SK-N-SH (cell line): ENCODE measurements around the gene GSC2. TPM values are rescaled to one million over a fixed set of nuclear protein-coding genes. Genes with fewer than 3 reads are reported as not detected.

Experiments
- CTCF ChIA-PET: fragments of 300-600, 350-600 bp; formaldehyde crosslinking; extraction: SDS; loops from one replicate; lab custom pipeline; 2021; lab: Yijun Ruan, JAX
- POLR2A ChIA-PET: fragments of 350-600 bp; sonication (Branson Sonifier 250); formaldehyde crosslinking; extraction: SDS; loops from one replicate; lab custom pipeline; 2020; ENCODE audit warnings: antibody characterized with exemption, inconsistent platforms; lab: Yijun Ruan, JAX
- DNase-seq: peaks from one replicate; pipeline ENCODE4 v3.0.0; 2012
- H2AFZ ChIP-seq: fragments of 200-600 bp; sonication (generic); 2 replicates; pipeline ENCODE4 v1.8.1; 2016; ENCODE audit warnings: antibody characterized with exemption, mild to moderate bottlenecking, low read depth
- H3F3A ChIP-seq: fragments of 200-600 bp; sonication (generic); replicated peaks from 2 replicates; pipeline ENCODE3; 2016; ENCODE audit warnings: antibody characterized with exemption, mild to moderate bottlenecking; ENCODE audit not compliant: insufficient read depth
- H3K27ac ChIP-seq, 2 experiments: fragments of 200-500 bp in 1 of 2; fragments of 200-600 bp in 1 of 2; sonication (Bioruptor generic) in 1 of 2; sonication (generic), shearing (Covaris generic) in 1 of 2; 2 replicates each; pipeline versions ENCODE4 v1.5.1 to v1.6.1; 2014 to 2016; ENCODE audit warnings: low read depth in 2 of 2, inconsistent platforms in 1 of 2, low read length in 1 of 2, mild to moderate bottlenecking in 1 of 2, mixed read lengths in 1 of 2
- H3K27me3 ChIP-seq: fragments of 200-600 bp; sonication (generic), shearing (Covaris generic); 2 replicates; pipeline ENCODE4 v1.6.1; 2016; ENCODE audit warnings: mixed run types; ENCODE audit not compliant: insufficient read depth
- H3K36me3 ChIP-seq, 2 experiments: fragments of 200-500 bp in 1 of 2; fragments of 200-600 bp in 1 of 2; sonication (Bioruptor generic) in 1 of 2; sonication (generic) in 1 of 2; replicated peaks in 1 of 2; 2 replicates each; pipeline versions ENCODE3 to v1.5.1; 2014 to 2016; ENCODE audit warnings: low read length in 1 of 2, mild to moderate bottlenecking in 1 of 2; ENCODE audit not compliant: insufficient read depth in 2 of 2, control insufficient read depth in 1 of 2
- H3K4me1 ChIP-seq, 2 experiments: fragments of 200-500 bp in 1 of 2; fragments of 200-600 bp in 1 of 2; sonication (Bioruptor generic) in 1 of 2; sonication (generic), shearing (Covaris generic) in 1 of 2; 2 replicates each; pipeline versions ENCODE4 v1.5.1 to v1.6.1; 2014 to 2016; ENCODE audit warnings: low read depth in 1 of 2, low read length in 1 of 2, mixed run types in 1 of 2; ENCODE audit not compliant: insufficient read depth in 2 of 2, control insufficient read depth in 1 of 2
- H3K4me2 ChIP-seq: fragments of 200-600 bp; sonication (generic), shearing (Covaris generic); 2 replicates; pipeline ENCODE4 v1.6.1; 2017; ENCODE audit warnings: mixed run types
- H3K4me3 ChIP-seq, 2 experiments: fragments of 200-500 bp in 1 of 2; fragments of 200-600 bp in 1 of 2; sonication (Bioruptor generic) in 1 of 2; sonication (generic), shearing (Covaris generic) in 1 of 2; 2 replicates each; pipeline versions ENCODE4 v1.5.1 to v1.8.1; 2014 to 2016; ENCODE audit warnings: low read depth in 2 of 2, inconsistent platforms in 1 of 2, low read length in 1 of 2, mild to moderate bottlenecking in 1 of 2, mixed read lengths in 1 of 2, moderate library complexity in 1 of 2
- H3K79me2 ChIP-seq: fragments of 200-600 bp; sonication (generic); 2 replicates; pipeline ENCODE4 v1.8.1; 2017; ENCODE audit warnings: mild to moderate bottlenecking; ENCODE audit not compliant: insufficient read depth
- H3K9ac ChIP-seq: fragments of 200-600 bp; sonication (generic); 2 replicates; pipeline ENCODE4 v1.6.1; 2017; ENCODE audit warnings: mixed run types
- H3K9me2 ChIP-seq: fragments of 200-600 bp; sonication (generic); 2 replicates; pipeline ENCODE4 v1.6.1; 2017; ENCODE audit warnings: mixed run types
- H3K9me3 ChIP-seq: fragments of 200-600 bp; sonication (generic); 2 replicates; pipeline ENCODE4 v1.6.1; 2017; ENCODE audit warnings: mixed run types, mild to moderate bottlenecking, moderate library complexity
- H4K20me1 ChIP-seq: fragments of 200-600 bp; sonication (generic); 2 replicates; pipeline ENCODE4 v1.6.1; 2017; ENCODE audit warnings: mild to moderate bottlenecking, mixed run types; ENCODE audit not compliant: insufficient read depth
- CTCF ChIP-seq: fragments of 200-600 bp; sonication (generic); IDR thresholded peaks from 2 replicates; pipeline ENCODE4 v1.6.1; 2017; ENCODE audit warnings: antibody characterized with exemption, mild to moderate bottlenecking, moderate library complexity
- ELF1 ChIP-seq: IDR thresholded peaks from 2 replicates; pipeline ENCODE4 v1.4.0; 2012
- EP300 ChIP-seq, 2 experiments: IDR thresholded peaks; 2 replicates each; pipeline versions ENCODE4 v1.4.0 to v1.6.1; 2012; ENCODE audit warnings: borderline replicate concordance in 1 of 2, low read depth in 1 of 2, low read length in 1 of 2
- FOXJ3 ChIP-seq: sonication (generic); formaldehyde crosslinking; IDR thresholded peaks from 2 replicates; pipeline ENCODE4 v1.5.1; 2020; ENCODE audit warnings: mild to moderate bottlenecking, missing genetic modification reagents
- GABPA ChIP-seq: IDR thresholded peaks from 2 replicates; pipeline ENCODE4 v1.4.0; 2012; ENCODE audit warnings: low read depth, mild to moderate bottlenecking
- IRF3 ChIP-seq: fragments of 150-350 bp; IDR thresholded peaks from 2 replicates; pipeline ENCODE4 v1.6.1; 2016; ENCODE audit warnings: mild to moderate bottlenecking, low read depth, low read length
- JUND ChIP-seq: IDR thresholded peaks from 2 replicates; pipeline ENCODE4 v1.4.0; 2012
- MEF2A ChIP-seq: IDR thresholded peaks from 2 replicates; pipeline ENCODE4 v1.4.0; 2012; ENCODE audit warnings: low read depth, borderline replicate concordance
- MXI1 ChIP-seq: IDR thresholded peaks from 2 replicates; pipeline ENCODE4 v1.6.1; 2012; ENCODE audit warnings: mild to moderate bottlenecking, low read depth, low read length, improper control_type of control experiment
- NRF1 ChIP-seq: IDR thresholded peaks from 2 replicates; pipeline ENCODE4 v1.6.1; 2012; ENCODE audit warnings: low read depth, mild to moderate bottlenecking, low read length
- POLR2AphosphoS5 ChIP-seq: IDR thresholded peaks from 2 replicates; pipeline ENCODE4 v1.6.1; 2012; ENCODE audit warnings: low read depth, low read length
- RAD21 ChIP-seq: IDR thresholded peaks from 2 replicates; pipeline ENCODE4 v1.6.1; 2012; ENCODE audit warnings: mild to moderate bottlenecking, low read length
- YY1 ChIP-seq: IDR thresholded peaks from 2 replicates; pipeline ENCODE4 v1.4.0; 2012; ENCODE audit warnings: low read depth, mild to moderate bottlenecking
- WGBS: methylation state at CpG from one replicate; pipeline ENCODE4 v1.1.6; 2017; ENCODE audit warnings: low lambda C conversion rate; 5-methylcytosine and 5-hydroxymethylcytosine counted together
- polyA plus RNA-seq, 3 experiments: library from polyadenylated mRNA; depleted of rRNA; stranded (reverse); fragments of >200 nt; gene quantifications; 2 replicates each; pipeline ENCODE4 v1.2.3, GENCODE V29; 2012

Gene GSC2
- polyA plus RNA-seq, 1 of the 3 experiments (the other 2 are of a cell fraction): not detected

GRCh38 chr22:19123936-19124335, 26.2 kb downstream of the GSC2 start:
- 71% methylated on average over 4 of the region's 4 CpGs for WGBS
- Histone ChIP-seq H3K9me3 (no peaks in the 10 kb centered on the region), H4K20me1 (peaks cover 27% of the 10 kb centered on the region), H3K79me2 (peaks cover 32% of the 10 kb centered on the region), H3K4me3 (no peak overlapping the region), H3K9me2 (no peaks in the 10 kb centered on the region), H3K27ac (no peak overlapping the region), H3K36me3 (peaks cover 0 to 2% of the 10 kb centered on the region in 2 experiments), H3K4me2 (no peak overlapping the region)
- ChIA-PET POLR2A (no interaction called here), CTCF (no interaction called here)
- TF ChIP-seq NRF1 (no peak), POLR2AphosphoS5 (no peak), IRF3 (no peak), EP300 (IDR thresholded peaks at IDR 0.05; ENCODE audit: borderline replicate concordance in 1 of 2, low read depth in 1 of 2, low read length in 1 of 2) (no peak), GABPA (no peak), YY1 (no peak), FOXJ3 (CRISPR knock-in tag) (no peak), CTCF (no peak), ELF1 (no peak)
- TF ChIP-seq, all 33 proteins: peak for 0
- Histone ChIP-seq H3K9ac (no peak overlapping the region), H3K4me1 (peaks cover 0 to 27% of the 10 kb centered on the region in 2 experiments; a peak in 2 of 4 replicates), H2AFZ (no peak overlapping the region), H3K27me3 (no peaks in the 10 kb centered on the region), H3F3A (no peaks in the 10 kb centered on the region)
- DNase-seq: no peak

- WGBS: 42% methylated on average over 22 of the region's 27 CpGs
- POLR2A ChIA-PET: interaction anchor here (0.9 to 1.1 kb wide), 3 partner anchors 13 to 22 kb away, joined by 3 to 5 read pairs (median 3); partner anchors contain the start of gene ESS2
- Histone ChIP-seq H3K9me2 (no peaks in the 10 kb centered on the region), H3K4me1 (peaks cover 0 to 29% of the 10 kb centered on the region in 2 experiments; a peak in 2 of 4 replicates), H3K9ac (peak overlapping the region; percentile 44; the same call in 1 of the 2 replicates), H3K4me3 (peak overlapping the region; percentile 52 to 61), H3K4me2 (peak overlapping the region; percentile 80), H3F3A (no peaks in the 10 kb centered on the region), H2AFZ (peak overlapping the region; percentile 98)
- DNase-seq: peak; percentile 63
- TF ChIP-seq RAD21 (no peak), JUND (no peak), MEF2A (no peak), MXI1 (peak; percentile 13; the same call in 1 of the 2 replicates), EP300 (IDR thresholded peaks at IDR 0.05; ENCODE audit: borderline replicate concordance in 1 of 2, low read depth in 1 of 2, low read length in 1 of 2) (no peak)
- TF ChIP-seq, all 33 proteins: peak for 1
- no peaks in the 10 kb centered on the region for H3K9me3 ChIP-seq
- peaks cover 0 to 2% of the 10 kb centered on the region in 2 experiments for H3K36me3 ChIP-seq
- H3K27ac ChIP-seq: no peak overlapping the region; a peak in 1 of 4 replicates
- peaks cover 38% of the 10 kb centered on the region for H4K20me1 ChIP-seq
- CTCF ChIA-PET: interaction anchor here (0.6 to 1.3 kb wide), 4 partner anchors 11 to 155 kb away, joined by 3 read pairs; no protein-coding TSS in a partner anchor
- no peaks in the 10 kb centered on the region for H3K27me3 ChIP-seq
- H3K79me2 ChIP-seq: peaks cover 42% of the 10 kb centered on the region
Observed at GRCh38 chr22:19122752-19123492, 27.2 kb downstream of the GSC2 start.
